Spinal cord (tissue), 4 donors: ENCODE data around the gene MID1. TPM values are rescaled to one million over a fixed set of nuclear protein-coding genes. Genes with fewer than 3 reads are reported as not detected.

Source experiments
- polyA plus RNA-seq, 2 donors: library from polyadenylated mRNA; unstranded; fragments of 120-200 nt; gene quantifications; one replicate each; pipeline ENCODE4 v1.2.1, GENCODE V29; 2013; ENCODE audit not compliant: insufficient read length in 2 of 2
- small RNA-seq: library from RNA; depleted of rRNA; stranded (forward); fragments of <200 nt; gene quantifications from one replicate; pipeline ENCODE3, GENCODE V24; 2014; ENCODE audit warnings: low replicate concordance
- total RNA-seq, 2 donors: library from RNA; depleted of rRNA in 1 of 2; stranded (reverse); fragments of 120-200 nt in 1 of 2; fragments of >200 nt in 1 of 2; gene quantifications; one replicate each; pipeline versions ENCODE4 v1.2.3 to v1.2.4, GENCODE V29; 2013 to 2014

Gene MID1
- total and polyA plus RNA-seq, 4 donors, result 6.2 to 22.7 (median 9.5) TPM

Small RNA genes within 50 kb of the gene (small RNA-seq; reads per million reads assigned to genes)
- not detected for gene RNU6-800P
